Stimulated activated CD4-positive, alpha-beta T cell treated with anti-CD3 and anti-CD28 coated beads, Interleukin-2, amount 100 ng/mL, for 4 hours (primary cell): Measurements from ENCODE around the gene PLXNB1.

Source experiments
- DNase-seq: peaks from one replicate; pipeline ENCODE4 v3.0.0-alpha.2; 2020; ENCODE audit warnings: low read depth

PLXNB1 gene

GRCh38 chr3:48432411-48433371 lies 2.8 kb upstream of the PLXNB1 start:
- DNase-seq, result no peak

- DNase-seq, result no peak
Observed at GRCh38 chr3:48431224-48432029, 1.5 kb upstream of the PLXNB1 start.

- no peak for DNase-seq
Observed at GRCh38 chr3:48430708-48431101, 819 bp upstream of the PLXNB1 start.

- peak; percentile 57 for DNase-seq
Observed at GRCh38 chr3:48429317-48429959, 448 bp downstream of the PLXNB1 start.

- DNase-seq, result no peak
Observed at GRCh38 chr3:48428572-48429316, 1.1 kb downstream of the PLXNB1 start.

GRCh38 chr3:48428088-48428571 lies 1.8 kb downstream of the PLXNB1 start:
- DNase-seq, result no peak

- no peak for DNase-seq
Observed at GRCh38 chr3:48427630-48427962, 2.3 kb downstream of the PLXNB1 start.

GRCh38 chr3:48426944-48427629 lies 2.8 kb downstream of the PLXNB1 start:
- no peak for DNase-seq

GRCh38 chr3:48426401-48426909 lies 3.4 kb downstream of the PLXNB1 start:
- DNase-seq, result no peak

- no peak for DNase-seq
Observed at GRCh38 chr3:48425281-48425812, 4.5 kb downstream of the PLXNB1 start.

GRCh38 chr3:48423883-48424695 lies 5.8 kb downstream of the PLXNB1 start:
- DNase-seq, result no peak

- DNase-seq, result no peak
Observed at GRCh38 chr3:48423241-48423882, 6.5 kb downstream of the PLXNB1 start.

GRCh38 chr3:48422681-48423080 lies 7.2 kb downstream of the PLXNB1 start:
- DNase-seq, result no peak

GRCh38 chr3:48422272-48422671 lies 7.6 kb downstream of the PLXNB1 start:
- no peak for DNase-seq

- DNase-seq, result no peak
Observed at GRCh38 chr3:48420561-48420960, 9.3 kb downstream of the PLXNB1 start.

- DNase-seq, result no peak
Observed at GRCh38 chr3:48419597-48419996, 10.3 kb downstream of the PLXNB1 start.

- no peak for DNase-seq
Observed at GRCh38 chr3:48419149-48419548, 10.7 kb downstream of the PLXNB1 start.

- DNase-seq, result no peak
Observed at GRCh38 chr3:48418651-48419050, 11.2 kb downstream of the PLXNB1 start.

GRCh38 chr3:48418140-48418539 lies 11.7 kb downstream of the PLXNB1 start:
- DNase-seq, result no peak
